Right atrium auricular region (tissue), 2 donors: ENCODE measurements around the gene LLGL1. TPM values are rescaled to one million over a fixed set of nuclear protein-coding genes. Genes with fewer than 3 reads are reported as not detected.

Source experiments
- DNase-seq: peaks from one replicate; pipeline ENCODE4 v3.0.0-alpha.2; 2019; ENCODE audit warnings: low spot score
- H3K27ac ChIP-seq, 2 donors: fragments of 200-600 bp; sonication (generic); 1 replicate in 1 of 2; 2 replicates in 1 of 2; pipeline ENCODE4 v1.5.1; 2016 to 2019
- H3K27me3 ChIP-seq, 2 donors: fragments of 200-600 bp; sonication (generic); one replicate each; pipeline versions ENCODE4 v1.5.1 to v1.6.0; 2017 to 2019
- H3K36me3 ChIP-seq: fragments of 200-600 bp; sonication (generic); one replicate; pipeline ENCODE4 v1.5.1; 2016
- H3K4me1 ChIP-seq, 2 donors: fragments of 200-600 bp; sonication (generic); one replicate each; pipeline versions ENCODE4 v1.5.1 to v1.6.0; 2017 to 2019
- H3K4me3 ChIP-seq, 2 donors: fragments of 200-600 bp; sonication (generic); 1 replicate in 1 of 2; 2 replicates in 1 of 2; pipeline ENCODE4 v1.5.1; 2017 to 2019; ENCODE audit warnings: mild to moderate bottlenecking in 1 of 2, moderate library complexity in 1 of 2
- H3K9me3 ChIP-seq, 2 donors: fragments of 200-600 bp; sonication (generic); one replicate each; pipeline ENCODE4 v1.5.1; 2019
- CTCF ChIP-seq, 2 donors: fragments of 200-600 bp; sonication (generic); IDR thresholded peaks; one replicate each; pipeline ENCODE4 v1.5.1; 2019; ENCODE audit warnings: antibody characterized with exemption in 2 of 2
- total RNA-seq, 2 donors: library from RNA; depleted of rRNA; stranded (reverse); fragments of >200 nt; gene quantifications; one replicate each; pipeline ENCODE4 v1.1.0, GENCODE V29; 2016

LLGL1 gene
- total RNA-seq, 2 donors from 2014 or later, result 12.6 to 16.7 TPM

GRCh38 chr17:18241229-18241871 lies 15.9 kb downstream of the LLGL1 start:
- no peak for DNase-seq
- H3K36me3 ChIP-seq, result peaks cover 24% of the 10 kb centered on the region
- no peak for TF ChIP-seq CTCF (IDR thresholded peaks at IDR 0.05)

GRCh38 chr17:18245038-18245776 lies 19.8 kb downstream of the LLGL1 start:
- Histone ChIP-seq H3K36me3 (peaks cover 51% of the 10 kb centered on the region), H3K27ac (no peak overlapping the region), H3K27me3 (no peaks in the 10 kb centered on the region), H3K4me3 (no peak overlapping the region), H3K4me1 (peaks cover 0 to 27% of the 10 kb centered on the region in 2 donors), H3K9me3 (no peaks in the 10 kb centered on the region)
- DNase-seq, result no peak
- TF ChIP-seq CTCF (IDR thresholded peaks at IDR 0.05), result no peak

More at GRCh38 chr17:18241229-18241871, 15.9 kb downstream of the LLGL1 start:
- H3K27ac ChIP-seq, result no peak overlapping the region
- H3K4me3 ChIP-seq, result no peak overlapping the region
- H3K27me3 ChIP-seq, result no peaks in the 10 kb centered on the region
- H3K9me3 ChIP-seq, result no peaks in the 10 kb centered on the region
- peaks cover 0 to 11% of the 10 kb centered on the region in 2 donors for H3K4me1 ChIP-seq

- peaks cover 61% of the 10 kb centered on the region for H3K36me3 ChIP-seq
- no peaks in the 10 kb centered on the region for H3K9me3 ChIP-seq
- no peak for DNase-seq
- H3K4me3 ChIP-seq, result no peak overlapping the region
- no peaks in the 10 kb centered on the region for H3K27me3 ChIP-seq
- no peak overlapping the region for H3K27ac ChIP-seq
- H3K4me1 ChIP-seq, result peaks cover 0 to 27% of the 10 kb centered on the region in 2 donors
- no peak for TF ChIP-seq CTCF (IDR thresholded peaks at IDR 0.05)
These were observed 20.8 kb downstream of the LLGL1 start for GRCh38 chr17:18246109-18246725.

DNA sequence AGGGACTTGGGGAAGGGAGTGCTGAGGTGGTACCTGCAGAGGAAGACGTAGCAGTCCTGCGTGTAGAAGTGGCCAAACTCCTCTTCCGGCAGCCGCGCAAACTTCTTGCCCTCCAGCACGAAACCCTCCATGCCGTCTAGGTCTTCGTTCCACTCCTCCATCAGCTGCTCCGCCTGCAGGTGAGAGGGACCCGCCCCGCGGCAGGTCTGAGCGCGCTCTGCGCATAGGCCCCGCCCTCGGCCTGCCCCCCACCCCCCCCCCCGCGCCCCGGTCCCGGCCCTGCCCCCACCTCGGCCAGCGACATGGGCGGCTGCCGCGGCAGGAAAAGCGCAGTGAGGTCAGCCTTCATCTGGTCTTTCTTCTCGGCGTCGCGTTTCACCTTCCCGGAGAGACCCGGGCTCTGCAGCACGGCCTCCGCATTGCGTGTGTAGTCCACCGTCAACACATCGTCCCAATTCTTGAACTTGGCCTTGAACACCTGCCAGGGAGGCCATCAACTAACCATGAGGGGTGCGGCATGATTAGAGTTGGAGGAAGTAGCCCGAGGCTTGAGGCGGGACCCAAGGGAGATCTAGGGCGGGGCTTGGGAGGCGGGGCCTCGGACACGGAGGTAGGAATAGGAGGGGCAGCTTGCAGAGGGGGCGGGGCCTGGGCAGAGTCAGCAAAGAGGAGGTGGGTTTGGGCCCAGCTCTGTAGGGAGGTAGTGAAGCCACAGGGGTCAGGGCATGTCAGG lies 21.6 kb downstream of the LLGL1 start:
- DNase-seq, result no peak

More for the DNA sequence above, 21.6 kb downstream of the LLGL1 start:
- peaks cover 69% of the 10 kb centered on the region for H3K36me3 ChIP-seq
- no peaks in the 10 kb centered on the region for H3K9me3 ChIP-seq
- no peaks in the 10 kb centered on the region for H3K27me3 ChIP-seq
- H3K27ac ChIP-seq, result peak overlapping the region; percentile 41 to 50
- H3K4me1 ChIP-seq, result peaks cover 0 to 27% of the 10 kb centered on the region in 2 donors
- H3K4me3 ChIP-seq, result no peak overlapping the region
- TF ChIP-seq CTCF (IDR thresholded peaks at IDR 0.05), result no peak
